ENCODE results near the gene TNFRSF13B.

DNA sequence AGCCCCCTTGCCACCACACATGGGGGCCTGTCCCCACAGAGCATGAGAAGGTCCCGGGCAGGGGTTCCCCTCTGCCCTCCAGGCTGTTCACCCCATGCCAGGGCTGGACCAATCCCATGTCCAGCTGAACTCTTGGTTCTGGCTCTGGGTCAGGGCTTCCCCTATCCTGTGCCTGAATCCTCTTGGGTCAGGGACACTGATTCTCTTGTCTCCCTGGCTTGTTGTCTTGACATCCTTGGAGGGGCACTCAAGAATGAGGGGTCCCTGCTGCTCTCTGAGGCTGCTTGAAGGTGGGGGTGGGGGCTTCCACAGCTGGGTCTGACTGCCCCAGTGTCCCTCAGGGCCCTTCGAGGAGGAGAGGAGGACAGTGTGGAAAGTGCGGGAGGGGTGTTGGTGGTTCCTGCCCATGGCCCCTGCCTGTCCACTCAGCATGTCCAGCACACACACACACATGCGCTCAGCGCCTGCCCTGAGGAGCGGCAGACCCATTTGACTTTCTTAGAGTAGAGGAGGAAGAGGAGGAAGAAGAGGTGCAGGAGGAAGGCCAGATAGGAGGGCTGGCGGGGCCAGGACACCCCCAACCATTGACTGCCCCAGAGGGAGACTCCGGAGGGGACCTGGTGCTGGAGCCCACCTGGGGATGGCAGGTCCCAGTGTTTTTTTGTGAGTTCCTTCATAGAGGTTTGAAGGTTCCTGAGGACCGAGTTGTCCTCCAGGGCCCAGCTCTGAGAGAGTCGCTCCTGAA, 47.0 kb downstream of the TNFRSF13B start:
- no peak for TF ChIP-seq CTCF (conservative IDR thresholded peaks at IDR 0.05 in 1 of 2, IDR thresholded peaks at IDR 0.05 in 1 of 2; ENCODE audit: low read depth in 1 of 2, low read length in 2 of 2)
- no peak for TF ChIP-seq EZH2 (IDR thresholded peaks at IDR 0.05; ENCODE audit: low read length, missing control alignments)
